Liver (tissue), 9 donors: Measurements from ENCODE around the gene RNF144A. TPM values are rescaled to one million over a fixed set of nuclear protein-coding genes. Genes with fewer than 3 reads are reported as not detected.
A peak's percentile ranks its signal among the peaks of the same experiment; 100 is the strongest.

ENCODE experiments used
- DNase-seq: peaks from one replicate; pipeline ENCODE4 v3.0.0-alpha.2; 2017; ENCODE audit warnings: low spot score
- H3K27ac ChIP-seq, 2 donors: one replicate each; pipeline ENCODE4 v1.7.0; 2013; ENCODE audit warnings: inconsistent platforms in 2 of 2, low read length in 2 of 2, control low read depth in 1 of 2, low read depth in 1 of 2, mild to moderate bottlenecking in 1 of 2
- H3K27me3 ChIP-seq, 4 donors: one replicate each; pipeline versions ENCODE4 v1.6.1 to v1.7.0; 2013; ENCODE audit warnings: low read length in 3 of 4, inconsistent platforms in 1 of 4, mild to moderate bottlenecking in 1 of 4, moderate library complexity in 1 of 4; ENCODE audit not compliant: control insufficient read depth in 4 of 4, insufficient read depth in 4 of 4
- H3K36me3 ChIP-seq, 4 donors: one replicate each; pipeline versions ENCODE4 v1.6.1 to v1.7.0; 2013; ENCODE audit warnings: low read length in 3 of 4, mild to moderate bottlenecking in 3 of 4, low read depth in 1 of 4, moderate library complexity in 1 of 4; ENCODE audit not compliant: control insufficient read depth in 4 of 4, insufficient read depth in 3 of 4
- H3K4me1 ChIP-seq, 4 donors: one replicate each; pipeline versions ENCODE4 v1.6.1 to v1.7.0; 2013; ENCODE audit warnings: low read length in 3 of 4, mild to moderate bottlenecking in 3 of 4, moderate library complexity in 1 of 4; ENCODE audit not compliant: control insufficient read depth in 4 of 4, insufficient read depth in 4 of 4
- H3K4me3 ChIP-seq, 3 donors: one replicate each; pipeline versions ENCODE4 v1.6.1 to v1.7.0; 2013; ENCODE audit warnings: low read length in 3 of 3, control low read depth in 1 of 3, low read depth in 1 of 3, mild to moderate bottlenecking in 1 of 3
- H3K9ac ChIP-seq, 2 donors: one replicate each; pipeline ENCODE4 v1.7.0; 2013; ENCODE audit warnings: low read length in 2 of 2, mild to moderate bottlenecking in 2 of 2, moderate library complexity in 2 of 2, control low read depth in 1 of 2, low read depth in 1 of 2
- H3K9me3 ChIP-seq, 4 donors: one replicate each; pipeline versions ENCODE4 v1.6.1 to v1.7.0; 2013; ENCODE audit warnings: low read length in 3 of 4; ENCODE audit not compliant: control insufficient read depth in 4 of 4
- EGR1 ChIP-seq, 2 donors: IDR thresholded peaks; 2 replicates each; pipeline ENCODE4 v1.6.1; 2016 to 2018; ENCODE audit warnings: antibody characterized with exemption in 2 of 2, low read depth in 2 of 2
- FOXA1 ChIP-seq: IDR thresholded peaks from 2 replicates; pipeline ENCODE4 v1.6.1; 2016; ENCODE audit warnings: antibody characterized with exemption
- GABPA ChIP-seq, 2 donors: IDR thresholded peaks in 1 of 2; conservative IDR thresholded peaks in 1 of 2; 2 replicates each; pipeline ENCODE4 v1.6.1; 2016; ENCODE audit warnings: antibody characterized with exemption in 2 of 2, mild to moderate bottlenecking in 1 of 2, moderate library complexity in 1 of 2
- HNF4A ChIP-seq, 2 donors: conservative IDR thresholded peaks; 2 replicates each; pipeline ENCODE4 v1.6.1; 2016; ENCODE audit warnings: antibody characterized with exemption in 2 of 2, mild to moderate bottlenecking in 2 of 2
- JUND ChIP-seq, 2 donors: IDR thresholded peaks; 2 replicates each; pipeline ENCODE4 v1.6.1; 2016; ENCODE audit warnings: antibody characterized with exemption in 2 of 2
- NR2F2 ChIP-seq: IDR thresholded peaks from 2 replicates; pipeline ENCODE4 v1.6.1; 2016; ENCODE audit warnings: antibody characterized with exemption
- RAD21 ChIP-seq, 2 donors: IDR thresholded peaks; 2 replicates each; pipeline ENCODE4 v1.6.1; 2016; ENCODE audit warnings: antibody characterized with exemption in 2 of 2, mild to moderate bottlenecking in 2 of 2
- RXRA ChIP-seq, 2 donors: IDR thresholded peaks; 2 replicates each; pipeline ENCODE4 v1.6.1; 2017 to 2018; ENCODE audit warnings: antibody characterized with exemption in 2 of 2, mild to moderate bottlenecking in 1 of 2
- SP1 ChIP-seq: IDR thresholded peaks from 2 replicates; pipeline ENCODE4 v1.6.1; 2018; ENCODE audit warnings: antibody characterized with exemption, mild to moderate bottlenecking
- TAF1 ChIP-seq: conservative IDR thresholded peaks from 2 replicates; pipeline ENCODE4 v1.6.1; 2016; ENCODE audit warnings: antibody characterized with exemption, mild to moderate bottlenecking
- YY1 ChIP-seq: IDR thresholded peaks from 2 replicates; pipeline ENCODE4 v1.6.1; 2016; ENCODE audit warnings: antibody characterized with exemption, mild to moderate bottlenecking
- WGBS: extraction: QIAGEN DNeasy Blood & Tissue Kit; methylation state at CpG from one replicate; pipeline ENCODE4 v1.1.7; 2013; 5-methylcytosine and 5-hydroxymethylcytosine counted together
- polyA plus RNA-seq, 2 donors: library from polyadenylated mRNA; stranded (reverse) in 1 of 2; unstranded in 1 of 2; fragments of 200-250 nt in 1 of 2; fragments of >200 nt in 1 of 2; fragmentation: Nextera tagmentation in 1 of 2; extraction: Ambion mirVana in 1 of 2; gene quantifications; one replicate each; pipeline versions ENCODE4 v1.2.1 to v1.2.3, GENCODE V29; 2013 to 2015
- total RNA-seq, 2 donors: library from RNA; depleted of rRNA; stranded (reverse); fragments of >200 nt; gene quantifications; one replicate each; pipeline ENCODE4 v1.2.3, GENCODE V29; 2014
- TF ChIP-seq, protein P1 (sequence below): IDR thresholded peaks from 2 replicates; pipeline ENCODE4 v1.6.1; 2016; ENCODE audit warnings: antibody characterized with exemption
- TF ChIP-seq, protein P2 (sequence below): fragments of 150-350 bp; IDR thresholded peaks from 2 replicates; pipeline ENCODE4 v1.5.1; 2017; ENCODE audit warnings: improper control_type of control experiment, low read depth, low read length; ENCODE audit not compliant: missing input control
- TF ChIP-seq, protein P3 (sequence below): IDR thresholded peaks from 2 replicates; pipeline ENCODE4 v1.6.1; 2016; ENCODE audit warnings: antibody characterized with exemption
- TF ChIP-seq, protein P4 (sequence below): IDR thresholded peaks from 2 replicates; pipeline ENCODE4 v1.6.1; 2016; ENCODE audit warnings: antibody characterized with exemption, mild to moderate bottlenecking
- donor health status: healthy.
- donor health status: healthy.
- donor health status: healthy.
- donor health status: healthy.
- donor health status: healthy.

RNF144A gene
- total and polyA plus RNA-seq, 4 donors, result 1.0 to 10.4 (median 2.3) TPM

DNA sequence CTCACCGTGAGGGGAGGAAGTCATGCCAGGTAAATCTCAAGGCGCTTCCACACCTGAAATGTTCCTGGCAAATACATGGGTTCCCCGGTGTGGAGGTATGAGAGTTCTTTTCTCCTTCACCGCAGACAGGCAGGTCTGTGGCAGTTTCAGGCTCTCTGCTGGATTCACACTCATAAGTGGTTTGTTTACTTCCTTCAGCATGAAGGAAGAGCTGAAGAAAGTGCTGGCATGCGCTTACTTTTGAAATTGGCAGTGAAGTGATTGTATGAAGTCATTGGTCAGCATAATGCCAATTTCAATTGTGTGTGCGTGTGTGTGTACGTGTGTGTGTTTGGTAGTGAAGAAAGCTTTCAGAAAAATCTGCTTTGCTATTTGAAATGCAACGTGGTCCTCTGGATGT lies 43.4 kb downstream of the RNF144A start:
- peak; percentile 22 for DNase-seq
- Histone ChIP-seq H3K27ac (no peak overlapping the region), H3K4me1 (no peaks in the 10 kb centered on the region), H3K4me3 (no peak overlapping the region), H3K9ac (no peak overlapping the region), H3K27me3 (no peaks in the 10 kb centered on the region), H3K9me3 (no peaks in the 10 kb centered on the region), H3K36me3 (no peaks in the 10 kb centered on the region)
- TF ChIP-seq YY1 (no peak), JUND (IDR thresholded peaks at IDR 0.05) (no peak), TAF1 (no peak), RAD21 (IDR thresholded peaks at IDR 0.05) (no peak), EGR1 (IDR thresholded peaks at IDR 0.05; ENCODE audit: low read depth in 2 of 2) (no peak), RXRA (IDR thresholded peaks at IDR 0.05) (no peak), FOXA1 (no peak), HNF4A (conservative IDR thresholded peaks at IDR 0.05) (no peak), SP1 (no peak)
- TF ChIP-seq, protein P1, sequence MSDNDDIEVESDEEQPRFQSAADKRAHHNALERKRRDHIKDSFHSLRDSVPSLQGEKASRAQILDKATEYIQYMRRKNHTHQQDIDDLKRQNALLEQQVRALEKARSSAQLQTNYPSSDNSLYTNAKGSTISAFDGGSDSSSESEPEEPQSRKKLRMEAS, result no peak
- TF ChIP-seq, protein P2, sequence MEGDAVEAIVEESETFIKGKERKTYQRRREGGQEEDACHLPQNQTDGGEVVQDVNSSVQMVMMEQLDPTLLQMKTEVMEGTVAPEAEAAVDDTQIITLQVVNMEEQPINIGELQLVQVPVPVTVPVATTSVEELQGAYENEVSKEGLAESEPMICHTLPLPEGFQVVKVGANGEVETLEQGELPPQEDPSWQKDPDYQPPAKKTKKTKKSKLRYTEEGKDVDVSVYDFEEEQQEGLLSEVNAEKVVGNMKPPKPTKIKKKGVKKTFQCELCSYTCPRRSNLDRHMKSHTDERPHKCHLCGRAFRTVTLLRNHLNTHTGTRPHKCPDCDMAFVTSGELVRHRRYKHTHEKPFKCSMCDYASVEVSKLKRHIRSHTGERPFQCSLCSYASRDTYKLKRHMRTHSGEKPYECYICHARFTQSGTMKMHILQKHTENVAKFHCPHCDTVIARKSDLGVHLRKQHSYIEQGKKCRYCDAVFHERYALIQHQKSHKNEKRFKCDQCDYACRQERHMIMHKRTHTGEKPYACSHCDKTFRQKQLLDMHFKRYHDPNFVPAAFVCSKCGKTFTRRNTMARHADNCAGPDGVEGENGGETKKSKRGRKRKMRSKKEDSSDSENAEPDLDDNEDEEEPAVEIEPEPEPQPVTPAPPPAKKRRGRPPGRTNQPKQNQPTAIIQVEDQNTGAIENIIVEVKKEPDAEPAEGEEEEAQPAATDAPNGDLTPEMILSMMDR, result no peak
- TF ChIP-seq, protein P3, sequence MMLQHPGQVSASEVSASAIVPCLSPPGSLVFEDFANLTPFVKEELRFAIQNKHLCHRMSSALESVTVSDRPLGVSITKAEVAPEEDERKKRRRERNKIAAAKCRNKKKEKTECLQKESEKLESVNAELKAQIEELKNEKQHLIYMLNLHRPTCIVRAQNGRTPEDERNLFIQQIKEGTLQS, result no peak
- 62% methylated on average over 8 of the region's 8 CpGs for WGBS

DNA sequence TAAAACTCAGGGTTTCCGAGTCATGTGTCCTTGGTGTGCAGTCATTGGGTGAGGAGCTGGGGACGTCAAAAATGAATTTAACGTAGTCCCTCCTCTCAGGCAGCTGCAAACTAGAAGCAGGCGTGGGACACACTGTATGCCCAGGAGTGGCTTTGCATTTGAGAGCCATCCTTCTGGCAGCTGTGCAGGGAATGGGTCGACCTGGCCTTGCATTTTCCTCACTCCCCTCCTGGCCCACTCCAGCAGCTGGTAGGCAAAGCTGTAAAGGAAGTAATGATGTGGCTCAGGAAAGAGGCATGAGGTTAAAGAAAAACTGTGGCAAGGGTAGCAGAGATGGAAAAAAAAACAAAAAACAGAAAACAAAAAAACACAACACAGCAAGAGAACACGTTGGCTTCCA lies 46.5 kb downstream of the RNF144A start:
- Histone ChIP-seq H3K9me3 (no peaks in the 10 kb centered on the region), H3K27ac (no peak overlapping the region), H3K4me3 (no peak overlapping the region), H3K9ac (no peak overlapping the region), H3K36me3 (no peaks in the 10 kb centered on the region), H3K4me1 (no peaks in the 10 kb centered on the region), H3K27me3 (no peaks in the 10 kb centered on the region)
- peak; percentile 5 for DNase-seq
- no peak for TF ChIP-seq FOXA1
- no peak for TF ChIP-seq YY1
- no peak for TF ChIP-seq TAF1
- no peak for TF ChIP-seq NR2F2
- TF ChIP-seq GABPA (IDR thresholded peaks at IDR 0.05 in 1 of 2, conservative IDR thresholded peaks at IDR 0.05 in 1 of 2), result no peak
- no peak for TF ChIP-seq SP1
- TF ChIP-seq, protein P4, sequence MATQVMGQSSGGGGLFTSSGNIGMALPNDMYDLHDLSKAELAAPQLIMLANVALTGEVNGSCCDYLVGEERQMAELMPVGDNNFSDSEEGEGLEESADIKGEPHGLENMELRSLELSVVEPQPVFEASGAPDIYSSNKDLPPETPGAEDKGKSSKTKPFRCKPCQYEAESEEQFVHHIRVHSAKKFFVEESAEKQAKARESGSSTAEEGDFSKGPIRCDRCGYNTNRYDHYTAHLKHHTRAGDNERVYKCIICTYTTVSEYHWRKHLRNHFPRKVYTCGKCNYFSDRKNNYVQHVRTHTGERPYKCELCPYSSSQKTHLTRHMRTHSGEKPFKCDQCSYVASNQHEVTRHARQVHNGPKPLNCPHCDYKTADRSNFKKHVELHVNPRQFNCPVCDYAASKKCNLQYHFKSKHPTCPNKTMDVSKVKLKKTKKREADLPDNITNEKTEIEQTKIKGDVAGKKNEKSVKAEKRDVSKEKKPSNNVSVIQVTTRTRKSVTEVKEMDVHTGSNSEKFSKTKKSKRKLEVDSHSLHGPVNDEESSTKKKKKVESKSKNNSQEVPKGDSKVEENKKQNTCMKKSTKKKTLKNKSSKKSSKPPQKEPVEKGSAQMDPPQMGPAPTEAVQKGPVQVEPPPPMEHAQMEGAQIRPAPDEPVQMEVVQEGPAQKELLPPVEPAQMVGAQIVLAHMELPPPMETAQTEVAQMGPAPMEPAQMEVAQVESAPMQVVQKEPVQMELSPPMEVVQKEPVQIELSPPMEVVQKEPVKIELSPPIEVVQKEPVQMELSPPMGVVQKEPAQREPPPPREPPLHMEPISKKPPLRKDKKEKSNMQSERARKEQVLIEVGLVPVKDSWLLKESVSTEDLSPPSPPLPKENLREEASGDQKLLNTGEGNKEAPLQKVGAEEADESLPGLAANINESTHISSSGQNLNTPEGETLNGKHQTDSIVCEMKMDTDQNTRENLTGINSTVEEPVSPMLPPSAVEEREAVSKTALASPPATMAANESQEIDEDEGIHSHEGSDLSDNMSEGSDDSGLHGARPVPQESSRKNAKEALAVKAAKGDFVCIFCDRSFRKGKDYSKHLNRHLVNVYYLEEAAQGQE, result no peak
- 95% methylated on average over 6 of the region's 6 CpGs for WGBS
